ENCODE data around the gene FGFRL1. TPM values are rescaled to one million over a fixed set of nuclear protein-coding genes. Genes with fewer than 3 reads are reported as not detected.

FGFRL1 gene
- total and polyA plus RNA-seq, 2 experiments from 2014 or later = 28.1 to 34.0 TPM

GRCh38 chr4:1058198-1058996 lies 47.0 kb downstream of the FGFRL1 start:
- Histone ChIP-seq H2AFZ (no peak overlapping the region), H3K9me3 (ENCODE audit: low read depth) (no peaks in the 10 kb centered on the region), H3K4me3 (no peak overlapping the region), H3K4me2 (no peak overlapping the region), H3K27me3 (peaks cover 27% of the 10 kb centered on the region), H3K27ac (no peak overlapping the region), H3K36me3 (replicated peaks; ENCODE audit: insufficient read depth, low read depth) (no peaks in the 10 kb centered on the region), H4K20me1 (ENCODE audit: insufficient read depth, poor library complexity, severe bottlenecking) (no peaks in the 10 kb centered on the region), H3K79me2 (no peaks in the 10 kb centered on the region), H3K4me1 (ENCODE audit: insufficient read depth) (no peaks in the 10 kb centered on the region), H3K9me2 (replicated peaks; ENCODE audit: insufficient read depth) (no peaks in the 10 kb centered on the region)
- TF ChIP-seq EZH2phosphoT487 (IDR thresholded peaks at IDR 0.05; ENCODE audit: low read depth, severe bottlenecking, unreplicated experiment) (no peak), EZH2 (IDR thresholded peaks at IDR 0.05; ENCODE audit: borderline replicate concordance) (no peak)
- TF ChIP-seq, protein P1, sequence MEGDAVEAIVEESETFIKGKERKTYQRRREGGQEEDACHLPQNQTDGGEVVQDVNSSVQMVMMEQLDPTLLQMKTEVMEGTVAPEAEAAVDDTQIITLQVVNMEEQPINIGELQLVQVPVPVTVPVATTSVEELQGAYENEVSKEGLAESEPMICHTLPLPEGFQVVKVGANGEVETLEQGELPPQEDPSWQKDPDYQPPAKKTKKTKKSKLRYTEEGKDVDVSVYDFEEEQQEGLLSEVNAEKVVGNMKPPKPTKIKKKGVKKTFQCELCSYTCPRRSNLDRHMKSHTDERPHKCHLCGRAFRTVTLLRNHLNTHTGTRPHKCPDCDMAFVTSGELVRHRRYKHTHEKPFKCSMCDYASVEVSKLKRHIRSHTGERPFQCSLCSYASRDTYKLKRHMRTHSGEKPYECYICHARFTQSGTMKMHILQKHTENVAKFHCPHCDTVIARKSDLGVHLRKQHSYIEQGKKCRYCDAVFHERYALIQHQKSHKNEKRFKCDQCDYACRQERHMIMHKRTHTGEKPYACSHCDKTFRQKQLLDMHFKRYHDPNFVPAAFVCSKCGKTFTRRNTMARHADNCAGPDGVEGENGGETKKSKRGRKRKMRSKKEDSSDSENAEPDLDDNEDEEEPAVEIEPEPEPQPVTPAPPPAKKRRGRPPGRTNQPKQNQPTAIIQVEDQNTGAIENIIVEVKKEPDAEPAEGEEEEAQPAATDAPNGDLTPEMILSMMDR (IDR thresholded peaks at IDR 0.05; ENCODE audit: poor library complexity) = no peak
- WGBS (ENCODE audit: low lambda C conversion rate, missing lambda C conversion rate) = 68% methylated on average over 35 of the region's 35 CpGs
- DNase-seq (ENCODE audit: low spot score) = no peak

DNA sequence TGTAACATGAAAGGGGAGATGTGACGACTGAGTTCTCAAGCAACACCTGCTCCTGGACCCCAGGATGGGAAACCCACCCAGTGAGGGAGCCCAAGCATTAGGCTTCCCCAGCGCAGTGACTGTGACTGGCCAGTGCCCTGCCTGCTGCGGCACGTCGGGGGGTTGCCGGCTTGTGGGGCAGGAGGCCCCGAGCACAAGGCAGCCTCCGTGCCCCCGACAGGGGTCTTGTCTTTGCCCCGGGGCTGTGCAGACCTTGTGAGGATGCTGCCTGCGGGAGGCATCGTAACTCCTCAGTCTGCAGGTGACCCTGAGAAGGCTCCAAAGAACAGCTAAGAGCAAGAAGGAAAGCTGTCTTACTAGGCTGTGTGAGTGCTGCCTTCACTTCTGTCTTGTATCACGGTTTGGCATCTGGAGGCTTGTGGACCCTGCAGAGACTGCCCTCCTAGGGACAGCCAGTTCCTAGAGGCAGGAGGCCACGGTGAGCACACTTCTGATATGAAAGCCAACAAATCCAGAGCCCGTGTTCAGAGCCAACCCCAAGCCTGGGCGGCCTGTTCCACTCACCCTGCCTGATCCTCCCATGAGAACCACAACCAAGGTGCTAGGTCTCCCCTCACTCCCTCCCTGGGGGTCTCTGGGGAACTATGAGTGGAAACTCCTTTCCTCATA lies 47.7 kb downstream of the FGFRL1 start:
- Histone ChIP-seq H3K79me2 (no peaks in the 10 kb centered on the region), H4K20me1 (ENCODE audit: insufficient read depth, poor library complexity, severe bottlenecking) (no peaks in the 10 kb centered on the region), H3K4me3 (no peak overlapping the region), H3K27me3 (peaks cover 25% of the 10 kb centered on the region), H3K27ac (no peak overlapping the region), H3K9me2 (replicated peaks; ENCODE audit: insufficient read depth) (no peaks in the 10 kb centered on the region), H3K36me3 (replicated peaks; ENCODE audit: insufficient read depth, low read depth) (no peaks in the 10 kb centered on the region), H3K4me1 (ENCODE audit: insufficient read depth) (no peaks in the 10 kb centered on the region), H2AFZ (no peak overlapping the region), H3K9me3 (ENCODE audit: low read depth) (no peaks in the 10 kb centered on the region), H3K4me2 (no peak overlapping the region)
- TF ChIP-seq, protein P1 (IDR thresholded peaks at IDR 0.05; ENCODE audit: poor library complexity) = no peak
- TF ChIP-seq EZH2phosphoT487 (IDR thresholded peaks at IDR 0.05; ENCODE audit: low read depth, severe bottlenecking, unreplicated experiment) (no peak), EZH2 (IDR thresholded peaks at IDR 0.05; ENCODE audit: borderline replicate concordance) (no peak)
- peak; percentile 5 for DNase-seq (ENCODE audit: low spot score)
- 80% methylated on average over 16 of the region's 16 CpGs for WGBS (ENCODE audit: low lambda C conversion rate, missing lambda C conversion rate)

GRCh38 chr4:1060121-1060520 lies 48.7 kb downstream of the FGFRL1 start:
- TF ChIP-seq EZH2 (IDR thresholded peaks at IDR 0.05; ENCODE audit: borderline replicate concordance) = no peak
- no peaks in the 10 kb centered on the region for H3K79me2 ChIP-seq
- no peaks in the 10 kb centered on the region for H4K20me1 ChIP-seq (ENCODE audit: insufficient read depth, poor library complexity, severe bottlenecking)
- no peaks in the 10 kb centered on the region for H3K4me1 ChIP-seq (ENCODE audit: insufficient read depth)
- H3K9me2 ChIP-seq (replicated peaks; ENCODE audit: insufficient read depth) = no peaks in the 10 kb centered on the region
- H3K36me3 ChIP-seq (replicated peaks; ENCODE audit: insufficient read depth, low read depth) = no peaks in the 10 kb centered on the region
- no peak overlapping the region for H3K27ac ChIP-seq
- H3K4me3 ChIP-seq = no peak overlapping the region
- no peak for DNase-seq (ENCODE audit: low spot score)
- no peak overlapping the region for H2AFZ ChIP-seq
- H3K9me3 ChIP-seq (ENCODE audit: low read depth) = no peaks in the 10 kb centered on the region
- H3K27me3 ChIP-seq = peaks cover 30% of the 10 kb centered on the region
- H3K4me2 ChIP-seq = no peak overlapping the region
- 78% methylated on average over 10 of the region's 10 CpGs for WGBS (ENCODE audit: low lambda C conversion rate, missing lambda C conversion rate)

DNA sequence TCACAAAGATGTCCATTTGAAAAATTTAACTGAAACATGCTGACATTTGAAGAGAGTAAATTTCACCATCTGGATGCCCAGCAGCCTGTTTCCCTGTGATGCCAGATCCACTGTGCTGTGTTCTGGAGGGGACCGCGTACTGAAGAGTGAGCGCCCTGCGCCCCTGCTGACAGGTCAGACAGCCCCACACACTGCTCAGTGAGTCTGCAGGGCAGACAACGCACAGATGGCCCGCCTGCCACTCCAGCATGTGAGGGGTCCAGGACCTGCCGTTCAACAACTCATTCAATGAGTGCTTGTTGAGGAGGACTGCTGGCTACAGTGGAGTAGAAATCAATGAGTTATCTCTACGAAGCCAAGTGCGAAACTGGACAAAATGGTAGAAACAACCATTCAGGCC lies 49.2 kb downstream of the FGFRL1 start:
- Histone ChIP-seq H3K27ac (no peak overlapping the region), H3K79me2 (no peaks in the 10 kb centered on the region), H2AFZ (no peak overlapping the region), H4K20me1 (ENCODE audit: insufficient read depth, poor library complexity, severe bottlenecking) (no peaks in the 10 kb centered on the region), H3K4me1 (ENCODE audit: insufficient read depth) (no peaks in the 10 kb centered on the region), H3K4me3 (no peak overlapping the region), H3K4me2 (no peak overlapping the region), H3K27me3 (peaks cover 27% of the 10 kb centered on the region), H3K36me3 (replicated peaks; ENCODE audit: insufficient read depth, low read depth) (no peaks in the 10 kb centered on the region), H3K9me3 (ENCODE audit: low read depth) (no peaks in the 10 kb centered on the region), H3K9me2 (replicated peaks; ENCODE audit: insufficient read depth) (no peaks in the 10 kb centered on the region)
- TF ChIP-seq EZH2 (IDR thresholded peaks at IDR 0.05; ENCODE audit: borderline replicate concordance) (no peak), EZH2phosphoT487 (IDR thresholded peaks at IDR 0.05; ENCODE audit: low read depth, severe bottlenecking, unreplicated experiment) (no peak)
- TF ChIP-seq, protein P1 (IDR thresholded peaks at IDR 0.05; ENCODE audit: poor library complexity) = no peak
- WGBS (ENCODE audit: low lambda C conversion rate, missing lambda C conversion rate) = 89% methylated on average over 9 of the region's 9 CpGs
- DNase-seq (ENCODE audit: low spot score) = no peak
